BJ (cell line): ENCODE results near the gene PAM. TPM values are rescaled to one million over a fixed set of nuclear protein-coding genes. Genes with fewer than 3 reads are reported as not detected.
"Not testable (repeated sequence)": the region's sequence is repeated elsewhere in the genome, so short reads cannot be mapped to it uniquely, and the experiment has no call there.

Experiments used
- CTCF ChIA-PET: fragments of 350-600 bp; formaldehyde crosslinking; extraction: SDS; loops from one replicate; lab custom pipeline; 2021; ENCODE audit warnings: antibody characterized with exemption, inconsistent platforms; lab: Yijun Ruan, JAX
- POLR2A ChIA-PET: fragments of 300-600 bp; sonication (Branson Sonifier 250); formaldehyde crosslinking; extraction: SDS; loops from one replicate; lab custom pipeline; 2021; ENCODE audit warnings: antibody characterized with exemption; lab: Charles Lee
- DNase-seq: peaks from one replicate; pipeline ENCODE4 v3.0.0-alpha.2; 2011; ENCODE audit warnings: low read depth
- H3K27me3 ChIP-seq: 2 replicates; pipeline ENCODE4 v1.6.0; 2011; ENCODE audit warnings: low read length; ENCODE audit not compliant: control insufficient read depth, insufficient read depth
- H3K36me3 ChIP-seq: 2 replicates; pipeline ENCODE4 v1.5.1; 2011; ENCODE audit warnings: low read length; ENCODE audit not compliant: control insufficient read depth, insufficient read depth
- H3K4me3 ChIP-seq: 2 replicates; pipeline ENCODE4 v1.5.1; 2011; ENCODE audit warnings: low read depth, mild to moderate bottlenecking, control low read depth, low read length
- CTCF ChIP-seq: IDR thresholded peaks from 2 replicates; pipeline ENCODE4 v1.5.1; 2011; ENCODE audit warnings: low read depth, mild to moderate bottlenecking, control low read depth, inconsistent platforms, low read length, moderate library complexity; ENCODE audit not compliant: insufficient read depth
- polyA plus RNA-seq: library from polyadenylated mRNA; depleted of rRNA; stranded (reverse); fragments of >200 nt; gene quantifications from 2 replicates; pipeline ENCODE4 v1.2.3, GENCODE V29; 2011

The PAM gene
- polyA plus RNA-seq, 1 experiment, result 256 TPM

- no peak for DNase-seq
- CTCF ChIA-PET, result interaction anchor here (0.5 kb wide), 1 partner anchor 1812 kb away, joined by 3 read pairs; no protein-coding TSS in a partner anchor
Measured at GRCh38 chr5:102750151-102750834, 4.8 kb upstream of the PAM start.

GRCh38 chr5:102751903-102752376 lies 3.2 kb upstream of the PAM start:
- H3K4me3 ChIP-seq, H3K36me3 ChIP-seq, H3K27me3 ChIP-seq, POLR2A ChIA-PET, DNase-seq: not testable (repeated sequence)
- CTCF ChIA-PET, result interaction anchor here (0.8 kb wide), 1 partner anchor 17 kb away, joined by 3 read pairs; no protein-coding TSS in a partner anchor

More at GRCh38 chr5:102750151-102750834, 4.8 kb upstream of the PAM start:
- Histone ChIP-seq H3K27me3 (no peaks in the 10 kb centered on the region), H3K4me3 (no peak overlapping the region), H3K36me3 (no peaks in the 10 kb centered on the region)
- no peak for TF ChIP-seq CTCF
- POLR2A ChIA-PET, result no interaction called here

- DNase-seq, result no peak
- TF ChIP-seq CTCF, result no peak
Measured at GRCh38 chr5:102753889-102754766, 977 bp upstream of the PAM start.

GRCh38 chr5:102755686-102756371 lies 724 bp downstream of the PAM start:
- H3K27me3 ChIP-seq, result no peaks in the 10 kb centered on the region
- no peak for DNase-seq
- H3K36me3 ChIP-seq, result no peaks in the 10 kb centered on the region
- peak overlapping the region; percentile 93 for H3K4me3 ChIP-seq
- POLR2A ChIA-PET, result interaction anchor here (0.8 kb wide), 1 partner anchor 8 kb away, joined by 4 read pairs; no protein-coding TSS in a partner anchor
- CTCF ChIA-PET, result interaction anchor here (0.7 to 1.5 kb wide), 2 partner anchors 12 to 26 kb away, joined by 4 read pairs; no protein-coding TSS in a partner anchor
- no peak for TF ChIP-seq CTCF

More at GRCh38 chr5:102753889-102754766, 977 bp upstream of the PAM start:
- H3K27me3 ChIP-seq, result no peaks in the 10 kb centered on the region
- H3K36me3 ChIP-seq, result no peaks in the 10 kb centered on the region
- ChIA-PET CTCF (interaction anchor here (0.8 to 1.5 kb wide), 7 partner anchors 11 to 171 kb away, joined by 3 to 4 read pairs (median 4); no protein-coding TSS in a partner anchor), POLR2A (interaction anchor here (1.0 kb wide), 1 partner anchor 366 kb away, joined by 3 read pairs; the partner anchor contains the start of genes GIN1 and PPIP5K2)
- peak overlapping the region; percentile 93 for H3K4me3 ChIP-seq

- DNase-seq, result no peak
- ChIA-PET POLR2A (no interaction called here), CTCF (no interaction called here)
- TF ChIP-seq CTCF, result no peak
- Histone ChIP-seq H3K27me3 (no peaks in the 10 kb centered on the region), H3K4me3 (no peak overlapping the region), H3K36me3 (no peaks in the 10 kb centered on the region)
Measured at GRCh38 chr5:102758576-102758975, 3.5 kb downstream of the PAM start.
